GM19238 (cell line): Measurements from ENCODE around the gene MICALL1.
"Not testable (repeated sequence)": the region's sequence is repeated elsewhere in the genome, so short reads cannot be mapped to it uniquely, and the experiment has no call there.

Source experiments
- DNase-seq: peaks from one replicate; pipeline ENCODE4 v3.0.0; 2011; ENCODE audit warnings: low spot score; ENCODE audit not compliant: insufficient read length

Gene MICALL1

DNA sequence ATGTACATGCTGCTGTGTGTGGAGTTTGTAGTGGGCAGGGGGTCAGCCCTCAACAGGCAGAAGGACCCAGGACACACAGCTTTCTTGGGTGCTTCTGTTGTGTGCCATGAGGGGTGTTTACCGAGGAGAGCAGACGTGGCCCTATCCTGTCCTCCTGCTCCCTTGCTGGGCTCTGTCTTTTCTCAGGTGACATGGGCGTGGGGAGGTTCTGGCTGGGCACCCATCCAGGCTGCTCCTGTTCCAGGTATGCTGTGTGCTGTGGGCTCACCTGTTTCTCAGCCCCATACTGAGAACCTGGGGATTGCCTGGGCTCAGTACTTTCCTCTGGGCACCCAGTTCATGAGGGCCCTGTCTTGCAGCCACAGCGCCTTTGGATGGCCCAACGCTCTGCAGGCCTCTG is 23.3 kb downstream of the MICALL1 start:
- no peak for DNase-seq

DNA sequence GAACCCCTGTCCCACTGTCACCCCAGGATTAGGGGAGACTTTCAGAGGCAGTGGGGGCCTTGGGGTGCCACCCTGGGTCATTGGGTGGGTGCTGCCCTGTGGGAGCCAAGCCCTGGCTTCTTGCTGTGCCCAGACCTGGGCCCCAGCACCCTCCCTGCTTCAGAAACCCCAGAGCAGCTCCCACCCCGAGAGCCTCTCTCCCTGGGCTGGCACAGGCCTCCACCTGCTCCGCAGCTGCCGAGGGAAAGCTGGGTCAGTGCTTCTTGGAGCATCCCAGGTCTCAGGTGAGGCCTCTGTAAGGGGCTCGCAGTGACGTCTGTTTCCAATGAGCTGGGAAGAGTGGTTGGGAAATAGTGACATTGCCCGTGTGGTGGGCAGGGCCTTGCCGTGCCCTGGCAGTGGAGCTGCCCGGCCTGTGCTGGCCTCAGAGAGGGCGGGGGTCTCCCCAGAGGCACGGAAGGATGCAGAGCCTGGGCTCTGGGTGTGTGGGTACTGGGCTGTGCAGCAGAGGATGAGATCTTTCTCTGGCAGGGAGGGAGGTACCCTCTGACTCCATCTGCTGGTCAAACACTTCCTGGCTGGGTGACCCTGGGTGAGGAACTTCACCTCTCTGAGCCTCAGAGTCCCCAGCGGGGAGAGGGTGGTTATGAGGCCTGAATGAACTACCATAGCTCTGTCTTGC is 24.3 kb downstream of the MICALL1 start:
- DNase-seq: no peak

DNA sequence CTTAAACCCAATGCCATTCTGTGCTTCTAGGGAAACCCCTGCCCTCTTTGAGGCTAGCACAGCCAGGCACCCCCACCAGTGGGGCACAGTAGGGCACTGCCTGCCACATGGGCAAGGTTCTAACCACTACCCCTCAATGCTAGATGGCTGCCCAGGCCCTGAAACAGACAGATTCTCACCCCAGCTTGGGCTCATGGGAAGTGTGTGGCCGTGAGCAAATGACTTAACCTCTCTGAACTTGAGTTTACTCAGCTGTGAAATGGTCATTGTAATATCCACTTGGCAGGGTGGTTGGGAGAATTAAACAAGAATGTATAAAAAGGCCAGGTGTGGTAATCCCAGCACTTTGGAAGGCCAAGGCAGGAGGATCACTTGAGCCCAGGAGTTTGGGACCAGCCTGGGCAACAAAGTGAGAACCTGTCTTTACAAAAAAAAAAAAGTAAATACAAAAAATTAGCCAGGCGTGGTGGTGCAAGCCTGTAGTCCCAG is 24.9 kb downstream of the MICALL1 start:
- no peak for DNase-seq

DNA sequence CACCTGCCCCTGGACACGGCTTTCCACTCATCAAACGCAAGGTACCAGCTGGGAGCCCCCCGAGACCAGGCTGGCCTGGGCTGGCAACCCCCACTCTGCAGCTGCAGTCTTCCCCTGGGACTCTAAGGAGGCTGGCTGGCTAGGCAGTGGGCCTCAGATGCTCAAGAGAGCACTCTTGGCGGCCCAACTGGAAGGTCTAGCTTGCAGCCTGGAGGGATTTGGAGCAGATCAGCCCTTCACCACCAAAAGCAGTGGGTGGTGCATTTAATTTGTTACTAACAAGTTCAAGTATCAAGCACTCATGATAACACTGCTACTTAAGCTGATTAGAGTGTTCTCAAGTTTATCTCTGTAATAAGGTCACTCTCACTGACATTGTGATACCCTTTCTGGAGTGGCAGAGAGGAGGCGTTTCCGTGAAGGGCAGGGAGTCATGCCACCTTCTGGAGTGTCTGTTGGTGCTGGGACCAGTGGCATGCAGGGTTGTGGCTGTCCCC is 25.8 kb downstream of the MICALL1 start:
- DNase-seq: no peak

DNA sequence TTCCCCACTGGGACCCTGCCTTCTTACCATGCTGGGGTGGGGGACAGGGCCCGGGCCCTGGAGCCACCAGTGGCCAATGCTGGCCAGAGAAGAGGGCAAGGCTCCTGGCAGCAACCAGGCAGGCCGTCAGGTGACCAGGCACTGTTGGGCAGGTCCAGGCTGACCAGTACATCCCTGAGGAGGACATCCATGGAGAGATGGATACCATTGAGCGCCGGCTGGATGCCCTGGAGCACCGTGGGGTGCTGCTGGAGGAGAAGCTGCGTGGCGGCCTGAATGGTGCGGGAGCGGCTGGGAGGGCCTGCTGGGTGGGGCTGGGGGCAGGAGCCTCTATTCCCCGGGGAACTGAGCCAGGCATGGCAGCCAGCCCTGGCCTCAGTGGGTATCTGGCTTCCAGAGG is 26.3 kb downstream of the MICALL1 start:
- no peak for DNase-seq

DNA sequence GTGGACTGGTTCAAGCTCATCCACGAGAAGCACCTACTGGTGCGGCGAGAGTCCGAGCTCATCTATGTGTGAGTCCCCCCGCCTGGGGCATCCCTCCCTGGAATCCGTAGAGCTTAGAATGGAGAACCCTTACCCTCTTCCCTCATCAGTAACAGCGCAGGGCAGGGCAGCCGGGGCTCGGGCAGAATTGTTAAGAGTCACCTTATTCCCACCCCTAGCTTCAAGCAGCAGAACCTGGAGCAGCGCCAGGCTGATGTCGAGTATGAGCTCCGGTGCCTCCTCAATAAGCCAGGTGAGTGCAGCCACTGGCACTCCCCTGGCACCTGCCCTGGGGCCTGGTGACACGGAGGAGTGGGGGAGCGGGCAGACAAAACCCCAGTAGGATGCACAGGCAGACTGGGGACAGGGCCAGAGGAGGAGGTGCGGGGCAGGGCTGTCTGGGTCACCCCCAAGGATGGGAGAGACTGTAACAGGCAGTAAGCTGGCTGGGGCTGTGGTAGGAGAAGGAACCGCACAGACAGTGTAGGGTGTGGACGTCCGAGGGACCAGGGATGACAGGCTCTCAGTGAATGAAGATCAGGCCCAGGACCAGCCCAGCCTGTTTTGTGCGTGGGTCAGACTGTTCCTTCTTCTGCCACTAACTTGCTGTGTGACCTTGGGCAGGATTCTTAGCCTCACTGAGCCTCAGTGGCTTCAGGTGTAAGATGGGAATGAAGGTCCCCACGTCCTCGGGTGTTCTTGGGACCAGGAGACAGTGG is 26.9 kb downstream of the MICALL1 start:
- DNase-seq: no peak

DNA sequence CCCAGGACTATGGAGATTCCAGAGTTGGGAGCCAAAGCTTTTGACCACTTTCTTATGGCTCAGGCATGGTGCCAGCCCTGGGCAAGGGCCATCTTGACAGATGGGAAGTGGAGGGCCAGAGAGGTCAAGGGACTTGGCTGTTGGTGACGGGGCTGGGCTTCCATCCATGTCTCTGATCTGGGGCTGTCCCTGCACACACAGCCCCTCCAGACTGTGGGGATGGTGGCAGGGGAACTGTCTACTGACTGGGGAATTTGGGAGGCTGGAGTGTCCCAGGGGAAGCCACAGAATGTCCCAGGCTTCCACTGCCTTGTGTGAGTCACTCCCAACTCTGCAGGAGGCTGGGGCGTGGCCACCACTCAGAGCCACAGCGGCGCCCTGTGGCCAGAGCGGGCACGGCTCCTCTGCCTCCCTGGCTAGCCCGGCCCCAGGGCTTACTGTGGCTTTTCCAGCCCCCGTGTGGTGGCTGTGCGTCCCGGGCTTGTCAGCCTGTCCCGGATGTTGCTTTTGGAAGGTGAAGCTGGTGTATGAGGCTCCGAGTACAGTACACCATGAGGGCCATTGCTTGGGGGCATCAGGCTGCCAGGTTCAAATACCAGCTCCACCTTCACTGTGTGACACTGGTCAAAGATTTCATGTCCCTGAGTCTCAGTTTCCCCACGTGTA is 27.7 kb downstream of the MICALL1 start:
- peak; percentile 90 for DNase-seq

DNA sequence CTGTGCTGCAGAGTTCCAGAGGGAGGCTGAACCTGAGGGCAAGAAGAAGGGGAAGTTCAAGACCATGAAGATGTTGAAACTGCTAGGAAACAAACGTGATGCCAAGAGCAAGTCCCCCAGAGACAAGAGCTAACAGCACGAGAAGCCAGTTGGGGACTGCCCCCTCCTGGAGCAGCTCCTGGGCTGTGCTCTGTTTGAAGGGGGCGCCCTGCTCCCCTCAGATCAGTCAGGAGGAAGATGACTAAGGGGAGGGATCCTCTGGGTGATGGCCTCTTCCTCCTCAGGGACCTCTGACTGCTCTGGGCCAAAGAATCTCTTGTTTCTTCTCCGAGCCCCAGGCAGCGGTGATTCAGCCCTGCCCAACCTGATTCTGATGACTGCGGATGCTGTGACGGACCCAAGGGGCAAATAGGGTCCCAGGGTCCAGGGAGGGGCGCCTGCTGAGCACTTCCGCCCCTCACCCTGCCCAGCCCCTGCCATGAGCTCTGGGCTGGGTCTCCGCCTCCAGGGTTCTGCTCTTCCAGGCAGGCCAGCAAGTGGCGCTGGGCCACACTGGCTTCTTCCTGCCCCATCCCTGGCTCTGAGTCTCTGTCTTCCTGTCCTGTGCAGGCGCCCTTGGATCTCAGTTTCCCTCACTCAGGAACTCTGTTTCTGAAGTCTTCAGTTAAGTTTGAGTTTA is 34.7 kb downstream of the MICALL1 start:
- DNase-seq: no peak

DNA sequence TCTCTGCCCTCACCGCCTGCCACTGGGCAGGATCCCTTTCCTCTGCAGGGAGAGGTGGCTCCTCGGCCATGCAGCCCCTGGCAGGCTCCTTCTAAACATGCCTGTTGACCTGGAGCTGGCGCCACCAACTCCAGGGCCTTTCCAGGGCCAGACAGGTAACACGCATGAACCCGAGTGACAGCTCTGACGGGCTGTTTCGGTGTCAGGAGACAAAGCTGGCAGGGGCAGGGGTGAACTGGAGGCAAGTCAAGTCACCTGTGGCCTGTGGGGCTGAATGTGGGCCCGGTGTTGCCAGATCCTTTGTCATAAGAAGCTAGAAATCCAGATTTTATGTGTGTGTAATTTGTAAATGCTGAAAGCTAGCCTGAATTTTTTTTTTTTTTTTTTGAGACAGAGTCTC is 36.0 kb downstream of the MICALL1 start:
- DNase-seq: no peak

DNA sequence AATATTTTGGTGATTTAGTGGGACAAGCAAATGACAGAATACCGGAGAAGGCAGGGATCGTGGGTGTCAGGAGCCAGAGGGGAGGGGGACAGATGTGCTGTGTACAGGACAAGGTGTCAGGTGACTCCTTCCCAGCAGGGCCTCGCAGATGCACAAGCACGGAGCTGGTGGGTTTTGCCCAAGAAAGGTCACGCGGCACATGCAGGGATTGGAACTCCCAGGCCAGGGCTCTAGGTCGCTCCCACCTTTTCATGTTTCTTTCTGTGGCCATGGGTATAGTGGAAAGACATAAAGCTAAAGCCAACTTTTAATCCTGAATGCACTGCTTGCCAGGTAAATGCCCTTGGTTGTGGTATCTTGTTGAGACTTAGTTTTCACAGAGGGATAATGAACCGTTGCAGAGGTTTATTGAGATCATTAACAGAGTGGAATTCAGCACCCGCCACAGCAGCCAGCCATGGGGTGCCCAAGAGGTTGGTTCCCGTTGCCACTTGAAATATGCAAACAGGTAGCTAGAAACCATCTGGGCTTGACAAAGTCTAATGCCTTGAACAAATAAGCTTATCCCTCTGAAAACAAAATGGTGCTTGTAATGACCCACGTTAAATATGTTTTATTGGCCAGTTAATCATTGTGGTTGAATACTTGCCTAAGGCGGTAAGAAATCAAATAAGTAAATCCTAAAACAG is 37.2 kb downstream of the MICALL1 start:
- no peak for DNase-seq

DNA sequence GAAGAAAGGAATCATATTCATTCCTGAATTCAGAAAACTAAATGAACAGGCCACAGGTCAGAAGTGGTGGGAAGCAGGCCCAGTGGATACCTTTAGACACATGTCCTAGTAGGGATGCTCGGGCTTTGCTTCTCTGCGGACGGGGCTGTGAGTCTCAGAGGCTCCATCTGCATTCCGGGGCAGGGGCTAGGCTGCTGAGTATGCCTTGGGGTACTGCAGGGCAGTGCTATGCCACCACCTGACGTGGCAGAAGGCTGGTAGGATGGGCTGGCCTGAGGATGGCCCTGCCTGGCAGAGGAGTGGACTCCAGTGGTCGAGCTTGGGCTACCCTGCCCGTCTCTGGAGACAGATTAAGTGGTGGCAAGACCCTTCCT is 37.7 kb downstream of the MICALL1 start:
- no peak for DNase-seq

DNA sequence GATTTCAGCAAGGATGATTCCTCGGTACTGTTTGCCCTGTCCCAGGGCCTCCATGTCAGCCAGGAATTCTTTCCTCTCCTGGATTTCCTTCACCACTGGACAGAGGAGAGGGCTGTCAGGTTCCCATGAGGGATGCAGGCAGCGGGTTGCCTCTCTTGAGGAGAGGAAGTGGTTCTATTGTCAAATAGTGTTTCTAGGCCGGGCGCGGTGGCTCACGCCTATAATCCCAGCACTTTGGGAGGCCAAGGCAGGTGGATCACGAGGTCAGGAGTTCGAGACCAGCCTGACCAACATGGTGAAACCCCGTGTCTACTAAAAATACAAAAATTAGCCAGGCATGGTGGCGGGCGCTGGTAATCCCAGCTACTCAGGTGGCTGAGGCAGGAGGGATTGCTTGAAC is 38.3 kb downstream of the MICALL1 start:
- not testable (repeated sequence) for DNase-seq

DNA sequence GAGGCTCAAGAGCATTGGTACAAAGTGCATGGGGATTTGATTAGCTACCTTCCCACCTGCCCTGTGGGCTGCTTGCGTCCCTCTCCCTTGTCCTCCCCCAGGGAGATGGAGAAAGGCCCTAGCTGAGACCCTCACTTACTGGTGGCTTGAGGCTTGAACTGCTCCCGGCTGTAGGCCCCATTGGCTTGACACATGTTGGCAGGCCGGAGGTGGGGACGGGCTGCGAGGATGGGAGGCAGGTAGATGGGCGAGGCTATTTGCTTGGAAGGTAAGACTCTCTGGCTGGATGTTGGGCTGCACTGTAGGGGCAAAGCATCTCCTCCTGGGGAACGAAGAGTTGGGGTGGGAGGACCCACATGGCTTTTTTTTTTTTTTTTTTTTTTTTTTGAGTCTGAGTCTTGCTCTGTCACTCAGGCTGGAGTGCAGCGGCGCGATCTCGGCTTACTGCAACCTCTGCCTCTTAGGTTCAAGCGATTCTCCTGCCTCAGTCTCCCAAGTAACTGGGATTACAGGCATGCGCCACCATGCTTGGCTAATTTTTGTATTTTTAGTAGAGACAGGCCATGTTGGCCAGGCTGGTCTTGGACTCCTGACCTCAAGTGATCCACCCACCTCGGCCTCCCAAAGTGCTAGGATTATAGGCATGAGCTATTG is 41.2 kb downstream of the MICALL1 start:
- DNase-seq: not testable (repeated sequence)

DNA sequence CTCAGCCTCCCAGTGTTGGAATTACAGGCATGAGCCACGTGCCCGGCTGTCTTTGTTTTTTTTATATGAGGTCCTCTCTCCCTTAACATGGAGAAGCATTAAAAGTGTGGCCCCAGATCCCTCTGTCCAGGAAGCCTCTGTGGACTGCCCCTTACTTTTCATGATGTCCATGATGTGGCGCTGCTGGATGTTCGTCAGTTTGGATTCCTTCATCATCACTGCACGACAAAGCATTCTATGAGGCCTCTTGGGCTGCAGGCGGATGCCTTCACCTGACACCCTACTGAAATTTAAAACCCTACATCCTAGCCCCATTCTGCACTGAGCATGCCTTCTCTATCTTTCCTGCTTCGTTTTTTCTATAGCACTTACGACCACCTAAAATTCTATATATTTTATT is 45.2 kb downstream of the MICALL1 start:
- no peak for DNase-seq

DNA sequence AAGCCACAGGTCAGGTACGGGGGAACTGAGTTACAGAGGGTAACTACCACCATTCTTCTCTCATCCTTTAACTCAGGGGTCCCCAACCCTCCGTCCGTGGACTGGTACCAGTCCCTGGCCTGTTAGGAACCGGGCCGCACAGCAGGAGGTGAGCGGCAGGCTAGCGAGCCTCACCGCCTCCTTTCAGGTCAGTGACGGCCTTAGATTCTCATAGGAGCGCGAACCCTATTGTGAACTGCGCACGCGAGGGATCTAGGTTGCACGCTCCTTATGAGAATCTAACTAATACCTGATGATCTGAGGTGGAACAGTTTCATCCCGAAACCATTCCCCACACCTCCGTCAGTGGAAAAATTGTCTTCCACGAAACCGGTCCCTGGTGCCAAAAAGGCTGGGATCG is 46.5 kb downstream of the MICALL1 start:
- DNase-seq: not testable (repeated sequence)

DNA sequence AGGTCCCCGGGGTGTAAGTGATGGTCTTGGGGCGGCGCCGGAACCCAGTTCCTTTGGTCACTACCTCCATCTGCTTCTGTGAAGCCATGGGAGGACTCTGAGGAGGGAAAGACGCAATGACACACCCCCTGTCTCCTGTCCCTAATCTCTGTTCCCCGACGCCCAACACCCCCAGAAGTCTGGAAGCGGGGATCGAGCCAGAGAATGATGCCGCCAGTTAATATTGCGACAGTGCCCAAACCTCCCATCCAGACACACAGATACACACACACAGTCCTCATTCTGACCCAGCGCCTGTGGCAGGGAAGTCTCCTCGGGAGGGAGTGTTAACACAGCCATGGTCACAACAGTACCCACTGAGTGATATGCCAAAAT is 47.0 kb downstream of the MICALL1 start:
- no peak for DNase-seq

DNA sequence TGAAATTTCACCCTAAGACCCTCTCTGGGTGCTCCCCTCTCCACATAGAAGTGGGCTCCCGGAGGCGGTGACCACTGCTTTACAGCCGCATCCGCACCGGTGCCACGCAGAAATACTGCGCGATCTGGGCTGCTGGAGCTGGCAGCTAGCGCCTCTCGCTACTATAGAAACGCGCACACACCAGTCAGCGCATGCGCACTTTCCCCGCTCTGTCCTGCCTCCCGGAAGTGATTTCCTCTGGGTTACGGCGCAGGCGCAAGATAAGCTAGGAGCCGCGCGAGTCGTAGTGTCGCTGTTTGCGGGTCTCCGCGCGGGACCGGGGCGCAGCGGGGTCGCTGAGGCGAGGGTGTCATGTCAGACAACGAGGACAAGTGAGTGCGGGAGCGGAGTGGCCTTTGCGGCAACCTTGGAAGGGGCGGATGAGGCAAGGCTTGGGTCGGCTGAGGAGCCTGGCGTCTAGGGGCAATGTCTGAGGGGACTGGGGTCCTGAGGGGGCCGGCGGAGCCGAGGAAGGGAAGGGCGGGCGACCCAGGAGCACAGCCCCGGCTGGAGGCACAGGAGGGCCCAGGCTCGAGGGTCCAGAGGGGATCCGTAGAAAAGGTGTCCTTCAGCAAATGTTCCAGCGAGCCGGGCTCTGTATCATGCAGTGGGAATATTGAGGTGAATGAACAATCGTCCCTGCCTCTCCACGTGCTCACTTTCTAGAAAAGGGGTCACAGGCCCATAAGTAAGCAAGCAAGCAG is 47.5 kb downstream of the MICALL1 start, which contains the start of the genes C22orf23 and POLR2F:
C22orf23 (minus strand) TSS at position 165 of the 743 bp plus-strand sequence. CDS start 452 bp downstream, outside the sequence.
POLR2F (plus strand) TSS at position 263 of the 743 bp plus-strand sequence; CDS start at position 352, 89 bp downstream.
- DNase-seq: peak; percentile 99

DNA sequence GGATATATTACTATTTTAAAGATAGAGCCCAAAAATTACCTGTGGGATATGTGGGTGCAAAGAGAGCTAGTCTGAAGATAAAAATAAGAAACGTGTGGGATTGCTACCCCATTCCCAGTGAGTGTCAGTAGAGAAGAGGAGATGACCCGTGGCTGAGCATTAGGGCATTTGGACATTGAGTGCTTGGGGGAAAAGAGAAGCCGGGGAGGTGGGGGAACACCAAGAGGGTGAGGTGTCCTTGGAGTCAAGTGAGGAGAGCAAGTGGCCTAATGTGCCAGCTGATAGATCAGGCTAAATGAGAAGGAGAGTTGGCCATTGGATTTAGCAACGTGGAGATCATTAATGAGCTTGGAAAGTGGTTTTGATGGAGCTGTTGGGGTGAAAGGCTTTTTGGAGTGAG is 48.6 kb downstream of the MICALL1 start:
- DNase-seq: no peak

DNA sequence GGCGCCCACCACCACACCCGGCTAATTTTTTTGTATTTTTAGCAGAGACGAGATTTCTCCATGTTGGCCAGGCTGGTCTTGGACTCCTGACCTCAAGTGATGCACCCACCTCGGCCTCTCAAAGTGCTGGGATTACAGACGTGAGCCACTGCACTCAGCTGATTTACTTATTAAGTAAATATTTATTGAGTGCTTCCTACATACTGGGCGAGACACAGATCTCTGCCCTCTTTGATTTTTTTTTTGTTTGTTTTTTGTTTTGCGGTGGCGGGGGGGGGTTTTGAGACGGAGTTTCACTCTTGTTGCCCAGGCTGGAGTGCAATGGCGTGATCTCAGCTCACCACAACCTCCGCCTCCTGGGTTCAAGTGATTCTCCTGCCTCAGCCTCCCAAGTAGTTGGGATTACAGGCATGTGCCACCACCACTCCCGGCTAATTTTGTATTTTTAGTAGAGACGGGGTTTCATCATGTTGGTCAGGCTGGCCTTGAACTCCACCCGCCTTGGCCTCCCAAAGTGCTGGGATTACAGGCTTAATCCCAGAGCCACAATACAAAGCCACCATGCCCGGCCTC is 49.8 kb downstream of the MICALL1 start:
- not testable (repeated sequence) for DNase-seq
